PC-9 (cell line): ENCODE results near the gene IL36G. TPM values are rescaled to one million over a fixed set of nuclear protein-coding genes. Genes with fewer than 3 reads are reported as not detected.

Experiments used
- BruUV-seq: library from RNA; stranded (reverse); fragments of 400-500 nt; replicated peaks from 2 replicates; lab custom pipeline; 2021; lab: Mats Ljungman, UMichigan
- CTCF ChIA-PET: fragments of 300-600 bp; sonication (Branson Sonifier 250); formaldehyde crosslinking; loops from one replicate; lab custom pipeline; 2022; ENCODE audit warnings: antibody characterized with exemption; lab: Charles Lee
- POLR2A ChIA-PET: fragments of 300-600 bp; sonication (Branson Sonifier 250); formaldehyde crosslinking; loops from one replicate; lab custom pipeline; 2022; ENCODE audit warnings: antibody characterized with exemption; ENCODE audit not compliant: unreplicated experiment; lab: Charles Lee
- DNase-seq, 2 experiments: peaks; one replicate each; pipeline versions ENCODE4 v3.0.0 to v3.0.0-alpha.2; 2015 to 2022; ENCODE audit warnings: mixed read lengths in 1 of 2
- H2AFZ ChIP-seq: fragments of 200-600 bp; sonication (generic); 2 replicates; pipeline ENCODE4 v1.8.1; 2017; ENCODE audit warnings: antibody characterized with exemption
- H3F3A ChIP-seq: fragments of 200-600 bp; sonication (generic); 2 replicates; pipeline ENCODE4 v1.8.1; 2017; ENCODE audit warnings: antibody characterized with exemption, mild to moderate bottlenecking, low read depth; ENCODE audit not compliant: insufficient read depth
- H3K27ac ChIP-seq: fragments of 200-600 bp; sonication (generic); 2 replicates; pipeline ENCODE4 v1.6.1; 2016; ENCODE audit warnings: mixed run types
- H3K27me3 ChIP-seq: fragments of 200-600 bp; sonication (generic); 2 replicates; pipeline ENCODE4 v1.6.1; 2016; ENCODE audit warnings: low read depth, mixed run types; ENCODE audit not compliant: insufficient read depth
- H3K36me3 ChIP-seq: fragments of 200-600 bp; sonication (generic); 2 replicates; pipeline ENCODE4 v1.6.1; 2016; ENCODE audit warnings: low read depth, mixed run types
- H3K4me1 ChIP-seq: fragments of 200-600 bp; sonication (generic); replicated peaks from 2 replicates; pipeline ENCODE4 v1.6.1; 2016; ENCODE audit warnings: mixed run types; ENCODE audit not compliant: insufficient read depth
- H3K4me2 ChIP-seq: fragments of 200-600 bp; sonication (generic); 2 replicates; pipeline ENCODE4 v1.6.1; 2017; ENCODE audit warnings: mixed run types
- H3K4me3 ChIP-seq: fragments of 200-600 bp; sonication (generic); 2 replicates; pipeline ENCODE4 v1.6.1; 2016; ENCODE audit warnings: mixed run types
- H3K79me2 ChIP-seq: fragments of 200-600 bp; sonication (generic); 2 replicates; pipeline ENCODE4 v1.6.1; 2017; ENCODE audit warnings: low read depth, mixed run types
- H3K9me2 ChIP-seq: fragments of 200-600 bp; sonication (generic); 2 replicates; pipeline ENCODE4 v1.8.1; 2017; ENCODE audit warnings: mild to moderate bottlenecking; ENCODE audit not compliant: insufficient read depth
- H3K9me3 ChIP-seq: fragments of 200-600 bp; sonication (generic); 2 replicates; pipeline ENCODE4 v1.8.1; 2016; ENCODE audit warnings: low read depth; ENCODE audit not compliant: insufficient read depth
- H4K20me1 ChIP-seq: fragments of 200-600 bp; sonication (generic); 2 replicates; pipeline ENCODE4 v1.8.1; 2017; ENCODE audit not compliant: insufficient read depth
- EZH2 ChIP-seq: fragments of 200-600 bp; sonication (generic); IDR thresholded peaks from 2 replicates; pipeline ENCODE4 v1.8.0; 2017; ENCODE audit warnings: antibody characterized with exemption, low read depth
- intact Hi-C: fragments of 100-400 bp; cut with micrococcal nuclease; formaldehyde crosslinking; loops from one replicate; pipeline ENCODE4 v1.10.0; 2022; ENCODE audit not compliant: unreplicated experiment
- total RNA-seq: library from RNA; stranded (reverse); gene quantifications from 2 replicates; pipeline ENCODE4 v1.2.3, GENCODE V29; 2021
- TF ChIP-seq, protein P1 (sequence below): fragments of 200-600 bp; sonication (generic); conservative IDR thresholded peaks from 2 replicates; pipeline ENCODE4 v1.6.1; 2017; ENCODE audit warnings: mixed run types, antibody characterized with exemption, mild to moderate bottlenecking, moderate library complexity

Gene IL36G
- total RNA-seq, 1 experiment from 2014 or later: not detected

- POLR2A ChIA-PET: interaction anchor here (0.5 to 0.7 kb wide), 5 partner anchors 138 to 398 kb away, joined by 3 to 11 read pairs (median 6); no protein-coding TSS in a partner anchor
- TF ChIP-seq EZH2: no peak
- TF ChIP-seq, protein P1, sequence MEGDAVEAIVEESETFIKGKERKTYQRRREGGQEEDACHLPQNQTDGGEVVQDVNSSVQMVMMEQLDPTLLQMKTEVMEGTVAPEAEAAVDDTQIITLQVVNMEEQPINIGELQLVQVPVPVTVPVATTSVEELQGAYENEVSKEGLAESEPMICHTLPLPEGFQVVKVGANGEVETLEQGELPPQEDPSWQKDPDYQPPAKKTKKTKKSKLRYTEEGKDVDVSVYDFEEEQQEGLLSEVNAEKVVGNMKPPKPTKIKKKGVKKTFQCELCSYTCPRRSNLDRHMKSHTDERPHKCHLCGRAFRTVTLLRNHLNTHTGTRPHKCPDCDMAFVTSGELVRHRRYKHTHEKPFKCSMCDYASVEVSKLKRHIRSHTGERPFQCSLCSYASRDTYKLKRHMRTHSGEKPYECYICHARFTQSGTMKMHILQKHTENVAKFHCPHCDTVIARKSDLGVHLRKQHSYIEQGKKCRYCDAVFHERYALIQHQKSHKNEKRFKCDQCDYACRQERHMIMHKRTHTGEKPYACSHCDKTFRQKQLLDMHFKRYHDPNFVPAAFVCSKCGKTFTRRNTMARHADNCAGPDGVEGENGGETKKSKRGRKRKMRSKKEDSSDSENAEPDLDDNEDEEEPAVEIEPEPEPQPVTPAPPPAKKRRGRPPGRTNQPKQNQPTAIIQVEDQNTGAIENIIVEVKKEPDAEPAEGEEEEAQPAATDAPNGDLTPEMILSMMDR: no peak
- BruUV-seq: no TSS peak
Measured at GRCh38 chr2:112940859-112941625, 36.8 kb upstream of the IL36G start.

GRCh38 chr2:112941753-112942653 lies 35.8 kb upstream of the IL36G start:
- Histone ChIP-seq H3F3A (peaks cover 12% of the 10 kb centered on the region; the same call in 1 of the 2 replicates), H3K27me3 (no peaks in the 10 kb centered on the region), H3K4me3 (no peak overlapping the region), H3K27ac (no peak overlapping the region), H3K36me3 (no peaks in the 10 kb centered on the region), H3K9me2 (no peaks in the 10 kb centered on the region), H3K4me2 (no peak overlapping the region), H3K4me1 (peaks cover 16% of the 10 kb centered on the region), H3K9me3 (peaks cover 8% of the 10 kb centered on the region; the same call in 1 of the 2 replicates), H3K79me2 (no peaks in the 10 kb centered on the region), H4K20me1 (no peaks in the 10 kb centered on the region), H2AFZ (no peak overlapping the region)
- no peak for TF ChIP-seq EZH2
- TF ChIP-seq, protein P1: peak; percentile 72
- CTCF ChIA-PET: interaction anchor here (0.5 to 2.7 kb wide), 16 partner anchors 17 to 434 kb away, joined by 3 to 50 read pairs (median 4); no protein-coding TSS in a partner anchor
- intact Hi-C loops: loop anchor here (1.0 to 5.0 kb wide), 3 partner anchors 135 to 340 kb away; no protein-coding TSS in a partner anchor
- POLR2A ChIA-PET: interaction anchor here (0.5 to 0.7 kb wide), 5 partner anchors 137 to 399 kb away, joined by 3 to 11 read pairs (median 5); no protein-coding TSS in a partner anchor
- peak; percentile 37 to 74 for DNase-seq
- BruUV-seq: no TSS peak

More at GRCh38 chr2:112940859-112941625, 36.8 kb upstream of the IL36G start:
- H3K27ac ChIP-seq: no peak overlapping the region
- no peaks in the 10 kb centered on the region for H3K27me3 ChIP-seq
- peaks cover 12% of the 10 kb centered on the region; the same call in 1 of the 2 replicates for H3F3A ChIP-seq
- H2AFZ ChIP-seq: no peak overlapping the region
- H4K20me1 ChIP-seq: no peaks in the 10 kb centered on the region
- no peak overlapping the region for H3K4me2 ChIP-seq
- peaks cover 8% of the 10 kb centered on the region; the same call in 1 of the 2 replicates for H3K9me3 ChIP-seq
- H3K9me2 ChIP-seq: no peaks in the 10 kb centered on the region
- intact Hi-C loops: loop anchor here (1.0 to 5.0 kb wide), 3 partner anchors 136 to 339 kb away; no protein-coding TSS in a partner anchor
- CTCF ChIA-PET: interaction anchor here (0.5 to 2.7 kb wide), 15 partner anchors 18 to 435 kb away, joined by 3 to 50 read pairs (median 4); no protein-coding TSS in a partner anchor
- H3K4me1 ChIP-seq: peaks cover 24% of the 10 kb centered on the region
- H3K4me3 ChIP-seq: no peak overlapping the region
- DNase-seq: no peak
- H3K79me2 ChIP-seq: no peaks in the 10 kb centered on the region
- H3K36me3 ChIP-seq: no peaks in the 10 kb centered on the region

DNA sequence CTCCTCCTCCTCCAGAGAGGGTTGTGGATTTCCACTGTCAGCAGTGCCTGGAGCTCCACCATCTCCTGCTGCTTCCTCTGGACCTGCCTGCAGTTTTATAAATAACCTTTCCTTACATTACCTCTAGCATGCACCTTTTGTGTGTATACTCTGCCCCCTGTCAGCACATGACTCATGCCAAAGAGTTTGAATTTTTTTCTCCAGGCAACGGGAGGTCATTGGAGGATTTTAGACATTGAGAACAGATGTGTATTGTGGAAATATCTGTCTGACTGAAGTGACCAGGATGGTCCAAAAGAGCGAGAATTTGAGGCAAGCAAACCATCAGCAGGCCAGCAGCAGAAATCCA lies 35.2 kb upstream of the IL36G start:
- H3K79me2 ChIP-seq: no peaks in the 10 kb centered on the region
- no peak overlapping the region for H3K4me3 ChIP-seq
- no peak overlapping the region for H2AFZ ChIP-seq
- no TSS peak for BruUV-seq
- H3K4me2 ChIP-seq: no peak overlapping the region
- ChIA-PET POLR2A (interaction anchor here (0.6 kb wide), 1 partner anchor 148 kb away, joined by 5 read pairs; no protein-coding TSS in a partner anchor), CTCF (interaction anchor here (0.5 to 2.7 kb wide), 6 partner anchors 16 to 292 kb away, joined by 3 to 50 read pairs (median 4); no protein-coding TSS in a partner anchor)
- no peak overlapping the region for H3K27ac ChIP-seq
- peaks cover 12% of the 10 kb centered on the region; the same call in 1 of the 2 replicates for H3F3A ChIP-seq
- H3K4me1 ChIP-seq: peaks cover 16% of the 10 kb centered on the region
- no peaks in the 10 kb centered on the region for H4K20me1 ChIP-seq
- peak in 1 of 2 experiments; percentile 48 for DNase-seq
- H3K27me3 ChIP-seq: no peaks in the 10 kb centered on the region
- H3K9me2 ChIP-seq: no peaks in the 10 kb centered on the region
- H3K9me3 ChIP-seq: peaks cover 11% of the 10 kb centered on the region; the same call in 1 of the 2 replicates
- no peaks in the 10 kb centered on the region for H3K36me3 ChIP-seq
- intact Hi-C loops: loop anchor here (5.0 kb wide), 2 partner anchors 135 to 340 kb away; no protein-coding TSS in a partner anchor
- TF ChIP-seq EZH2: no peak
- TF ChIP-seq, protein P1: no peak
